ENCODE data around the gene GNG12. TPM values are rescaled to one million over a fixed set of nuclear protein-coding genes. Genes with fewer than 3 reads are reported as not detected.

GNG12 gene
- total RNA-seq, 1 experiment from 2014 or later, result 23.7 TPM

- ChIA-PET CTCF (no interaction called here), POLR2A (interaction anchor here (0.7 kb wide), 1 partner anchor 103 kb away, joined by 6 read pairs; no protein-coding TSS in a partner anchor)
- H3K4me3 Mint-ChIP-seq, result no peak overlapping the region
- DNase-seq (ENCODE audit: low spot score), result no peak
- no peak for TF ChIP-seq GTF2I (CRISPR knock-in tag; conservative IDR thresholded peaks at IDR 0.05)
- TF ChIP-seq CREM (CRISPR knock-in tag; IDR thresholded peaks at IDR 0.05), result no peak
- TF ChIP-seq FOXP1 (CRISPR knock-in tag; IDR thresholded peaks at IDR 0.05; ENCODE audit: borderline replicate concordance), result no peak
- no peak for TF ChIP-seq ATF3 (CRISPR knock-in tag; conservative IDR thresholded peaks at IDR 0.05)
- no peak for TF ChIP-seq KAT7 (CRISPR knock-in tag; IDR thresholded peaks at IDR 0.05; ENCODE audit: borderline replicate concordance)
- no peak for TF ChIP-seq TCF7 (CRISPR knock-in tag; IDR thresholded peaks at IDR 0.05; ENCODE audit: low read depth)
- TF ChIP-seq ETV6 (CRISPR knock-in tag; IDR thresholded peaks at IDR 0.05), result no peak
- no peak for TF ChIP-seq SMAD4 (CRISPR knock-in tag; IDR thresholded peaks at IDR 0.05)
- TF ChIP-seq ZNF263 (CRISPR knock-in tag; IDR thresholded peaks at IDR 0.05; ENCODE audit: low read depth), result no peak
- TF ChIP-seq MYBL2 (CRISPR knock-in tag; IDR thresholded peaks at IDR 0.05), result no peak
- no peak for TF ChIP-seq IRF2 (CRISPR knock-in tag; IDR thresholded peaks at IDR 0.05; ENCODE audit: borderline replicate concordance, low read depth)
- TF ChIP-seq ZNF219 (CRISPR knock-in tag; IDR thresholded peaks at IDR 0.05; ENCODE audit: borderline replicate concordance), result no peak
- TF ChIP-seq ZNF671 (CRISPR knock-in tag; IDR thresholded peaks at IDR 0.05), result no peak
- TF ChIP-seq MLX (CRISPR knock-in tag; IDR thresholded peaks at IDR 0.05), result no peak
- TF ChIP-seq TEAD4 (CRISPR knock-in tag; IDR thresholded peaks at IDR 0.05), result no peak
- TF ChIP-seq RORB (CRISPR knock-in tag; IDR thresholded peaks at IDR 0.05), result no peak
- no peaks in the 10 kb centered on the region for H3K27me3 Mint-ChIP-seq (ENCODE audit: low read depth)
- H3K36me3 Mint-ChIP-seq, result 0 out of 2 replicates have a peak, but pooled peaks cover 3% of the 10 kb centered on the region
- H3K9me3 Mint-ChIP-seq, result no peaks in the 10 kb centered on the region
- peak overlapping the region; percentile 84 for H3K27ac Mint-ChIP-seq
- ATAC-seq, result no peak
- peaks cover 71% of the 10 kb centered on the region for H3K4me1 Mint-ChIP-seq
These were observed 9.7 kb downstream of the GNG12 start for GRCh38 chr1:67823615-67824014.

GRCh38 chr1:67821263-67821662 lies 12.0 kb downstream of the GNG12 start:
- peaks cover 7% of the 10 kb centered on the region for H3K36me3 Mint-ChIP-seq
- DNase-seq (ENCODE audit: low spot score), result no peak
- H3K9me3 Mint-ChIP-seq, result peaks cover 10% of the 10 kb centered on the region

More at GRCh38 chr1:67821263-67821662, 12.0 kb downstream of the GNG12 start:
- H3K4me1 Mint-ChIP-seq, result peaks cover 73% of the 10 kb centered on the region
- CTCF ChIA-PET, result interaction anchor here (1.0 to 1.3 kb wide), 3 partner anchors 10 to 285 kb away, joined by 3 to 4 read pairs (median 3); no protein-coding TSS in a partner anchor
- TF ChIP-seq CREB1 (CRISPR knock-in tag; IDR thresholded peaks at IDR 0.05), result no peak
- TF ChIP-seq, protein P1, sequence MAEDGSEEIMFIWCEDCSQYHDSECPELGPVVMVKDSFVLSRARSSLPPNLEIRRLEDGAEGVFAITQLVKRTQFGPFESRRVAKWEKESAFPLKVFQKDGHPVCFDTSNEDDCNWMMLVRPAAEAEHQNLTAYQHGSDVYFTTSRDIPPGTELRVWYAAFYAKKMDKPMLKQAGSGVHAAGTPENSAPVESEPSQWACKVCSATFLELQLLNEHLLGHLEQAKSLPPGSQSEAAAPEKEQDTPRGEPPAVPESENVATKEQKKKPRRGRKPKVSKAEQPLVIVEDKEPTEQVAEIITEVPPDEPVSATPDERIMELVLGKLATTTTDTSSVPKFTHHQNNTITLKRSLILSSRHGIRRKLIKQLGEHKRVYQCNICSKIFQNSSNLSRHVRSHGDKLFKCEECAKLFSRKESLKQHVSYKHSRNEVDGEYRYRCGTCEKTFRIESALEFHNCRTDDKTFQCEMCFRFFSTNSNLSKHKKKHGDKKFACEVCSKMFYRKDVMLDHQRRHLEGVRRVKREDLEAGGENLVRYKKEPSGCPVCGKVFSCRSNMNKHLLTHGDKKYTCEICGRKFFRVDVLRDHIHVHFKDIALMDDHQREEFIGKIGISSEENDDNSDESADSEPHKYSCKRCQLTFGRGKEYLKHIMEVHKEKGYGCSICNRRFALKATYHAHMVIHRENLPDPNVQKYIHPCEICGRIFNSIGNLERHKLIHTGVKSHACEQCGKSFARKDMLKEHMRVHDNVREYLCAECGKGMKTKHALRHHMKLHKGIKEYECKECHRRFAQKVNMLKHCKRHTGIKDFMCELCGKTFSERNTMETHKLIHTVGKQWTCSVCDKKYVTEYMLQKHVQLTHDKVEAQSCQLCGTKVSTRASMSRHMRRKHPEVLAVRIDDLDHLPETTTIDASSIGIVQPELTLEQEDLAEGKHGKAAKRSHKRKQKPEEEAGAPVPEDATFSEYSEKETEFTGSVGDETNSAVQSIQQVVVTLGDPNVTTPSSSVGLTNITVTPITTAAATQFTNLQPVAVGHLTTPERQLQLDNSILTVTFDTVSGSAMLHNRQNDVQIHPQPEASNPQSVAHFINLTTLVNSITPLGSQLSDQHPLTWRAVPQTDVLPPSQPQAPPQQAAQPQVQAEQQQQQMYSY (CRISPR knock-in tag; IDR thresholded peaks at IDR 0.05), result peak; percentile 88
- ATAC-seq, result peak; percentile 23; the same call in 1 of the 2 replicates
- no peak overlapping the region for H3K27ac Mint-ChIP-seq
- POLR2A ChIA-PET, result interaction anchor here (1.3 kb wide), 1 partner anchor 10 kb away, joined by 5 read pairs; no protein-coding TSS in a partner anchor
- no peaks in the 10 kb centered on the region for H3K27me3 Mint-ChIP-seq (ENCODE audit: low read depth)
- no peak overlapping the region for H3K4me3 Mint-ChIP-seq
